NCI-H1417 (cell line): ENCODE measurements around the gene SCN8A.
A peak's percentile ranks its signal among the peaks of the same experiment; 100 is the strongest.

ENCODE experiments used
- DNase-seq, 3 experiments: peaks; one replicate each; lab custom pipeline; 2025; lab: John Stamatoyannopoulos, UW

The SCN8A gene

DNA sequence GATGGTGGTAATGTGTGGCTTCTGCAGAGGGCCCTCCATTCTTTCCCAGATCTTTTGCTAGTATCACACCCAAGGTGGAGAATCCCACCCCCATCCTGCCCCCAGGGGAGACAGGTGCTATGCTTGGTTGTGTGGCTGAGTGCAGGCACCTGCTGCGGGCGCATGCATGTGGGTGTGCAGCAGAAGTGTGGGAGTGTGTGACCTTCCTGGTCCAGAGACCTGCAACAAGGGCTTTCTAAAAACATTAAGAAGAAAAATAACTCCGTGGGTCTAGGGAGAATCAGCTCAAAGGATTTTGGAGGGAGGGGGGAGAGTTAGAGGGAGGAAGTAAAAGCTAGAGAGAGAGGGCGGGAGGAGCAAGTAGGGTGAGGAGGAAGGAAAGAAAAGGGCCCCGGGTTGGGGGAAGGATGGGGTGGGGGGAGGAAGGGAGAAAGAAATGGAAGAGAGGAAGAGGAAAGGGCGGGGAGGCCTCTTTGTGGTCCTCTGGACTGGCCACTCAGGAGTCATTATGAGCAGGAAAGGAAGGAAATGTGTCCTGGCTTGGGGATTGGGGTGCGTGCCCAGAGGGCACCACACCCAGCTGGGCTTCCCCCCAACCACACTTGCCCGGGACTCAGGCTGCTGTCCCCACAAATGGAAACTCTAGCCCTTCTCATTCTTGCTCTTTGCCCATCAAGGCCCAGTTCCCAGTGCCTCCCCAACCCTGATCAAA, 260.5 kb downstream of the SCN8A start:
- DNase-seq: peak in 2 of 3 experiments; percentile 59 to 83

DNA sequence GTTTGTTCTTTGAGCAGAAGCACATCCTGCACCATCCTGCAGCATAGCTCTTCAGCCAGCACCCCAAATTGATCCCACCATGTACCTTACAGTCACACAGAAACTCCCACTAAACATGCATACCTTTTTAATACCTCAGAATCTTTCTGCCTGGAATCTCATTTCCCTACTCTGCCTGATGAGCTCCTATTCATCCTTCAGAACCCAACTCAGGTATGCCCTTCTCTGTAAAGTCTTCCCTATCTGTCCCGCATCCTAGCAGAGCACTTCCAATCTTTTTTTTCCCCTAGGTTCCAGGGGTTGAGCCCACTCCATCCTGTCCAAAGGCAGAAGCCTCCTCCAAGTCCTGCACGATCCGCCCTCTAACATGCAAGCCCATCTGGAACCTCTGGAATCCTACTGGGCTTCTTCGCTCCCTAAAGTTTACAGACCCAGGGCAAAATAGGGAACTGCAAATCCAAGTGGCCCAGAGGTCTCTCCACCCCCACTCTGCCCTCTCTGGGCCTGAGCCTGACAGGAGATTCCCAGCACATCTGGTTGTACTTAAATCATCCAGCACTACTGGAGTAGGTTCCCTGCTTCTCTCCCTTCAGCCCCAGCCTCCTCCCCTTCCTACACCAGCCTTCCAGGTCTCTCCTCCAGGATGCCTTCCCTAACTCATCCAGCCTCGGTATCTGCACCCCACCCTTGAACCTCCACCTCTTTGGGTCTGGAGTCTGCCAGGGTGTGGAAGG, 261.5 kb downstream of the SCN8A start:
- DNase-seq: no peak

DNA sequence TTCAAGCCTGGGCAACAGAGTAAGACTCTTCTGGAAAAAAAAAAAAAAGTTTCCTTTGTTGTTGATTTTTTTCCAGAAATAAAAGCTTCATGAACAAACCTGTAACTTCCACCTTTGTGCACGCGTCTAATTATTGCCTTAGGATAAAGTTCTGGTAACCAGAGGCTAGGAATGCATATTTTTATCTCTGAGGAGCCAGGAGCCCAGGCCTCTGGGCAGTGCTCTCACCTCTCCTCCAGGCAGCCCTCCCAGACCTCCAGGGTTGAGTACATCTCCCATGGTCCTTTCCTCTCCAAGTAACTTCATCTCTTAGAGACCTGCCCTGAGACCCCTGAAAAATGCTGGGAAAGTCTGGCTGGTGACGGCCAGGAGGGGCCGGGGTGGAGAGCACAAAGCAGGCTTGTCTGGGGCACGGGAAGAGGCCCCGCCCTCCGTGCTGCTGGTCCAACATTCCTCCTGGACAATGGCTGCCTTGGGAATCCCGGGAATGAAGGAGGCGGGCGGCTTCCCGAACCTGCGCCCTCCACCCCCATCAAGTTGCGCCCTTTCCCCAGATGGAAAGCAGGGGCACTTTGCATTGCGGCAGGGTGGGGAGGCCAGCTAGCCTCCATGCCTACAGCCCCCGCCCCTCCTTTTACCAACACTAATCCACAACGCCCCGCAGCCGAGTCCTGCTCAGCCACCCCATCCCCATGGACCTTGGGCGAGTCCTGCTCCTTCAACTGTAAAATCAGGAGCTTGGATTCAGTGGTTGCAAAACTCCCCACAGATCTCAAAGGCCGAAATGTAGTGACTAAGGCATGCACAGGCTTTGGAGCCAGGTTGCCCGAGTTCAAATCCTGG, 264.8 kb downstream of the SCN8A start:
- no peak for DNase-seq

DNA sequence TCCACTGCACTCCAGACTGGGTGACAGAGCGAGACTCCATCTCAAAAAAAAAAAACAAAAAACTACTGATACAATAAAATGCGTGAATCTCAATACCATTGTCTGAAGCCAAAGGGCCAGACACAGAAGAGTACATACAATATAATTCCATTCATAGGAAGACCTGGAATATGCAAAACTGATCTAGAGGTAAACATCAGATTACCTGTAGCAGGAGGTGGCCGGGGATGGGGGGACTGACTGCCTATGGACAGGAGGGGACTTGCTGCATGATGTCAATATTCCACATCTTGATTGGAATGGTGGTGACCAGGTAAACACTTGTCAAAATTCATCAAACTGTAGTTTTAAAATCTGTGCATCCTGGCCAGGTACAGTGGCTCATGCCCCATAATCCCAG, 270.0 kb downstream of the SCN8A start:
- DNase-seq: no peak
